SH-SY5Y (cell line): ENCODE data around the gene TRPM4.

ENCODE experiments used
- GATA2 ChIP-seq: IDR thresholded peaks from 2 replicates; pipeline ENCODE4 v1.6.1; 2011; ENCODE audit warnings: mild to moderate bottlenecking, low read depth, low read length
- GATA3 ChIP-seq: IDR thresholded peaks from 2 replicates; pipeline ENCODE4 v1.6.1; 2011; ENCODE audit warnings: low read depth, mild to moderate bottlenecking, low read length, moderate library complexity

- TF ChIP-seq GATA2 (no peak), GATA3 (no peak)
These were observed 6.7 kb upstream of the TRPM4 start for GRCh38 chr19:49150944-49151243.
